Stimulated activated CD4-positive, alpha-beta T cell treated with anti-CD3 and anti-CD28 coated beads, Interleukin-15, amount 100 ng/mL, for 24 hours (primary cell): ENCODE measurements around the gene NOTCH3.
A peak's percentile ranks its signal among the peaks of the same experiment; 100 is the strongest.

Experiments
- DNase-seq: peaks from one replicate; pipeline ENCODE4 v3.0.0-alpha.2; 2020

NOTCH3 gene

DNA sequence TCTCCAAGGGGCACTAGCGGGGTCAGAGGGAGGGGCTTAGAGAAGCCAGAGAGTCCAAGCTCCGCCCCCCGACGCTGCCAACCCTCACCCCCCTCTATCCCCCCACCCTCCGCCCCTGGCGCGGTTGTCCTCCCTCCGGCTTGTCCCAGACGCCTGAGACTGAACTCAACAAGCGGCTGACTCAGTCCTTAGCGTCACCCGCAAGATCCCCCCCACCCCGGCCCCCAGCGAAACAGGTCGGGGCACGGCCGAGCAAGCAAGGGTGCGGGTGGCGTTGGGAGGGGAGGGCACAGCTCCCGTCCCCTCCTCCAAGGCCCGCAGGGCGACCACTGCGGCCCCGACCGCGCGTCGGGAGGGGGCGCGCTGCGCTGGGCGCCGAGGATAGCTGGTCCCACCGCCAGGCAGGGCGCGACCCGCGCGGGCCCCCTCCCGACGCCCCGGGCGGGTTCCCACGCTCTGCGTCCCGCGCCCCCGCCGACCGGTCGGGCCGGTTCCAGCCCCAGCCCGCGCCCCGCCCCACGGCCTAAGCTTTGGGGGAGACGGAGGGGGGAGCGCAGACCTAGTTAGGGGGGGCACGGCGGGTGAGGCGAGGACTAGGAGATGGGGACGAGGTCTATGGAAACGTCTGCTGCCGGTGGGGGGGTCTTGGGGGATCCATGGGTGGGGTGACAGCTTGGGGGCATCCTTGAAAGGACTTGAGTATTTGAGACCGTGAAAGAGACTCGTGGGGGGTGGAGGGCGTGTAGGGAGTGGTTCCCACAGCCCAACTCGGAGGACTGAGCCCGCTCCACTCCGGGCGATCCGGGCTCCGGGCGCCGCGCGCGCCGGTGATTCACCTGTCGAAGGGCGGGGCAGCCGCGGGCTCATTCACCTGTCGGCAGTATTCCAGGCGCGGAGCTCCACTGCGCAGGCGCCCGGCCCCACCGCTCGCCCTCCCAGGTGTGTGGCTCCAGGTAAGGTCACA, 5.1 kb downstream of the NOTCH3 start:
- peak; percentile 26 for DNase-seq

DNA sequence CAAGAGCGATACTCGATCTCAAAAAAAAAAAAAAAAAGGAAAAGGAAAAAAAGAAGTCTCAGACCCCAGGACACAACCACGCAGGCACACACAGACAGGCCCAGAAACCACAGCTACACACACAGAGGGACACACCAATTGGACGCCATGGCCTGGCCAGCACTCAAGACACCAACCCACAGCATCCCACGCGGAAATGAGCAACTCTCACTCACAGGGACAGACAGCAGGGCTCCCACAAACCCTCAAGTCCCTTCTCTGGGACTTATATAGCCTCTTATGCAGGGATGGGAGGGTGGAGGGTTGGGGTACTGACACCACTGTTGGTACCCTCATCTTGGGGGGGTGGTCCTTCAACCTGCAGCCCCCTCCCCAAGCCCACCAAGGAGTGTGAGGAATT, 5.9 kb downstream of the NOTCH3 start:
- DNase-seq: no peak

DNA sequence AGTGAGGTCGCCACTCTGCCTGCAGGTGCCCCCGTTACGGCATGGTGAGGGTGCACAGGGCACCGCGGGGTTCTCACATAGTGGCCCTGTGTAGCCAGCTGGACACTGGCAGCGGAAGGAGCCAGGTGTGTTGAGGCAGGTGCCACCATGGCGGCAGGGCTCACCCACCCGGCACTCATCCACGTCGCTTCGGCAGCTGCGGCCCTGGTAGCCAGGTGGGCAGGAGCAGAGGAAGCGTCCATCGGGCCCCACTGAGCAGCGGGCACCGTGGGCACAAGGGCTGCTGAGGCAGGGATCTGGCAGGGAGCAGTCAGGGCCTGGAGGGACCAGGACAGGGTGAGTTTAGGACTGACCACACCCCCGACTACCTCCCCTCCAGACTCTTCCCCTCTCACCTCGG, 8.8 kb downstream of the NOTCH3 start:
- DNase-seq: no peak

DNA sequence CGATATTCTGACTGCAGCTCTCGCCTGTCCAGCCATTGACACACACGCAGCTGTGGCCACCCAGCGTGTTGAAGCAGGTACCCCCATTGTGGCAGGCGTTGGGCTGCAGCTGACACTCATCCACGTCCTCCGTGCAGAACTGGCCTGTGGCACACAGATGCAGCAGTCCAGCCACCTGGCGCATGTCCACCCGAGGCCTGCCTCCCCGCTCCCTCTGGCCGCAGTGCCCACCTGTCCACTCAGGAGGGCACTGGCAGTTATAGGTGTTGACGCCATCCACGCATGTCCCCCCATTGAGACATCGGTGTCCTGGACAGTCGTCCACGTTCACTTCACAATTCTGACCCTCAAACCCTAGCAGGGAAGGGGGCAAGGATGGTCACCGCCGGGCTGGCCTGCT, 9.3 kb downstream of the NOTCH3 start:
- DNase-seq: no peak

DNA sequence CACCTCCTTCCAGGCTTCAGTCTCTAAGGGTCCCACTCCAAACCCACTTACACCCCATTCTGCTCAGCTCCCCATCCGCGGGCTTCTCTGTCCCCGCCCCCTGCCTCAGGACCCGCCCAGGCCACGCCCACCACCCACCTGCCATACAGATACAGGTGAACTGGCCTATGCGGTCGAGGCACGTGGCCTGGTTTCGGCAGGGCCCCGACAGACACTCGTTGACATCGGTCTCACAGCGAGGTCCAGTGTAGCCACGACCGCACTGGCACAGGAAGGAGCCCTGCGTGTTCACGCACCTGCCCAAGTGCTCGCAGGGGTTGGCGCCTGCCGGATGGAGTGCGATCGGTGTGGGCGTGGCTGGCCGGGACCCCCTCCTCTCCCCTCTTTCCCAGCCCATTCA, 11.9 kb downstream of the NOTCH3 start:
- DNase-seq: no peak

DNA sequence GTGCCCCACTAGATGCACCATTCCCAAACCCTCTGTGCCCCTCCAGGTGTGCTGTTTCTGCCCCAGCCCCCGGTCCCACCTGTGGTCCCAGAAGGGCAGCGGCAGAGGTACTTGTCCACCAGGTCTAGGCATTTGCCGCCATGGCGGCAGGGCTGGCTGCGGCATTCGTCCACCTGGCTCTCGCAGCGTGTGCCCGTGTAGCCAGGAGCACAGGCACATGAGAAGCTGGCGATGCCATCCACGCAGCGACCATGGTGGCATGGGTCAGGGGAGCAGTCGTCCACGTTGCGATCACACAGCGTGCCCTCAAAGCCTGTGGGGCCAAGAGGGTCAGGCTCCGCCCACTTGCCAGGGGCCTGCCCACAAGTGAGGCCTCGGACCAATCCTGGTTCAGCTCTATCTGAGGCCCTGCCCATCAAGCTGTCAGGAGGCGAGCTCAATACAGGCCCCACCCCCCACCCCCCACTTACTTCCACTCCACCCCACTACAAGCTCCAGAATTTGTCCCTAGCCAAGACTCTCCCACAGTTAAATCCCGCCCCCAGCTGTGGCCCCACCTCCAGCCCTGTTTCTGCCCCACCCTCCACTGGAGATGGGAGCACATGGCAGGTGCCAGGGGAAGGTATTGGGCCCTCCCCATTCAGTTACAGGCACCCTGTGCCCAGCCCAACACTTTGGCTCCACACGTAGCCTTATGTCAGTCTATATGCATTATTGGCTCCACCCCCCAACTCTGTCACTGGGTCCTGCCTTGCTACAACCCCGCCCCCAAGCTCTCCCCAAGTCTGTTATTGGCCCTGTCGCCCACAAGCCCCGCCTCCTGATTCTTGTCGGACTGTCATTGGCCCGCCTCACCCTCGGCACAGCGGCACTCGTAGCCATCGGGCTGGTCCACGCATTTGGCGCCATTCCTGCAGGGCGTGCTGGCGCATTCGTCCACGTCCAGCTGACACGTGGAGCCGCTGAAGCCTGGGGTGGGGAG, 13.5 kb downstream of the NOTCH3 start:
- peak; percentile 18 for DNase-seq

DNA sequence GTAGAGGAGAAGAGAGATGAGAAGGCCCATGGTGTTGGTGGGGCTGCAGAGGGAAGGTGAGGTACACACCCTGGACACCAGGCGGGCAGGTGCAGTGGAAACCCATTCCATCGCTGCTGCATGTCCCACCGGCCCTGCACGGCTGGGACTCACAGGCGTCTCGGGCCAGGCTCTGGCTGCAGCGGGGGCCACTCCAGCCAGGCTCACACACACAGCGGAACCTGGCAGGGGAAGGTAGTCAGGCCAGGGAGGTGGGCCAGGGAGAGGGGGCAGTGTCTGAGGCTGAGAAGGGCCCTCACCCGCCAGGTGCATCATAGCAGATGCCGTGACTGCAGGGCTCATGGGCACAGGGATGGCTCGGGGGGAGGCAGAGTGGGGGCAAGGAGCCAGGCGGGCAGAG, 15.6 kb downstream of the NOTCH3 start:
- DNase-seq: no peak

DNA sequence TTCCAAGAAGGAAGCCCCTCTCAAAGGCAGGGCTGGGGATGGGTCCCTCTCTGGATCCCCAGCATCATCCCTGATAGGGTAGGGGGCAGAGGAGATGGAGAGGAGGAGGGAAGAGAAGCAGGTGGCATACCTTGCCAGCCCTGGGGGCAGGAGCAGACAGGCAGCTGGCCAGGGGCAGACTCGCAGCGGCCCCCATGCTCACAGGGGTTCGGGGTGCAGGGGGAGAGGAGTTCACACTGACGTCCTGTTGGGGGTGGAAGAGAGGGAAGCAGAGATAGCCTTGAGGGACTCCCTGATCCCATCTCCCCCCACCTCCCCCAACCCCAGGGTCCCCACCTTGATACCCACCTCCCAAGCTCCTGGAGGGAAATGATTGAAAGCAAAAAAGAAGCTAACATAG, 16.0 kb downstream of the NOTCH3 start:
- DNase-seq: no peak

DNA sequence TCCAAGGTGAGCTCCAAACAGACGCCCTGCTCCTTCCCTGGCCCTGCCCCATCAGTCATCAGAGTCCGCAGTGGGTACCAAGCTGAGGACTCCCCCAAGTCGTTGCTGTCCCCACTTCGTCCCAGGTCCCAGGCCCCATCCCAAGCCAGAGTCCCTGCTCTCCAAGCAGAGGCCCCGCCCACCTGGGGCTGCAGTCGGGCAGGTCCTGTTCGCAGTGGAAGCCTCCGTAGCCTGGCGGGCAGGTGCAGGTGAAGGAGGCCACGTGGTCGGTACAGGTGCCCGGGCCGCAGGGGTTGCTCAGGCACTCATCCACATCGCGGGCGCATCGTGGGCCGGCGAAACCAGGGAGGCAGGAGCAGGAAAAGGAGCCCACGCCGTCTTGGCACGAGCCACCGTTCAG, 19.4 kb downstream of the NOTCH3 start:
- DNase-seq: no peak

DNA sequence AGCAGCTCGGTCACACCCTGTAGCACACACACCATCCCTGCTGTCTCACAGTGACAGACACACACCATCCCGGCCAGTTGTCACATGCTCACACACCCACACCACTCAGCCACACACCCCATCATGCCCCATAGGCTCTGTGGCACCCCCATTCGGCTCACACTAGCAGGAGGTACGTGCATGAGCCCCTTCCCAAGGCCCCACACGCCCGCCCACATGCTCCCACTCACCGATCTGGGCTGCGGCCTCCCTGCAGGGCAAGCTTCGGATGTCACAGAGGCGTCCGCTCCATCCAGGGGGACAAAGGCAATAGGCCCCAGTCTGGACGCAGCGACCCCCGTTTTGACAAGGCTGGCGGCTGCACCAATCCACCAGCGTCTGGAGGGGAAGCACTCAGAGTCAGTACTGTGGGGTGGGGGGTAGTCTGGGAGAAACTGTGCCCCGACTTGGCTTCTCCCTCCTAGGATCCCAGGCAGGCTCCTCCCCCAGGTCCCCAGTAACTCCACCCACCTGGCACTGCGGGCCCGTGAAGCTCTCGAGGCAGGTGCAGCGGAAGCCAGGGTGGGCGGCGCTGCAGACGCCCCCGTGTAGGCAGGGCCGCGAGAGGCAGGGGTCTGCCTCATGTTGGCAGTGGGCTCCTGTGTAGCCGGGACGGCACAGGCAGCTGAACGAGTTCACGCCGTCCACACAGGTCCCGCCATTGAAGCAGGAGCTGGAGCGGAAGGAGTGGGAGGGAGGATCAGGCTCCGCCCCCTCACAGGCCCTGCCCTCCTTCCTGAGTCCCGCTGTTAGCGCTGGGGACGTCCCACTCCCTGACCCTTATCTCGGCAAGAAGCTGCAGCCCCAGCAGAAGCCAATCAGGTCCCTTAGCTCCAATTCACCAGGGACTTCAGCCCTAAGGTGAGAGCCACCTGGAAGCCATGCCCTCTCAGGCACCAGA, 20.1 kb downstream of the NOTCH3 start:
- DNase-seq: no peak

DNA sequence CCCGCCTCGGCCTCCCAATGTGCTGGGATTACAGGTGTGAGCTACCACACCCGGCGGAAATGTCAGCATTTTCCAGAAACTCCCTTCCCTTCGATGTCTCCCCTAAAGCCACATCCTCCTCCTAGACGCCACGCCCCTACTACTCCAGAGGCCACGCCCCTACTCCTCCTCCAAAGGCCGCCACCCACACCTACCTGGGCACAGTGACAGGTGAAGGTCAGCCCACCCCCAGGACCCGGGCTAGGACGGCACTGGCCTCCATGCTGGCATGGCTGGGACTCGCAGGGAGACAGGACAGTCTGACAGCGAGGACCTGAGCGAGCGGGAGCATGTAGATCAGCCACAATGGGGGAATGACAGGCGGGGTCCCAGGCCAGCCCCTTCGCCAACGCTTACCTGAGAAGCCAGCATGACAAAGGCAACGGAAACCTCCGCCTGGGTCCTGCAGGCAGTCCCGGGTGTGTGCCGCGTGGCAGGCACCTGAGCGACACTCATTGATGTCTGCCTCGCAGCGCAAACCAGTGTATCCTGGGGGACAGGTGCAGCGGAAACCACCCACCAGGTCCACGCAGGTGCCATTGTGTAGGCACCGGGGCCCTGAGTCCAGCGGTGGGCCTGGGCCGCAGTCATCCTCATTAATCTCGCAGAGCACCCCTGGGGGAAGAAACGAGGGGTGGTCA, 22.0 kb downstream of the NOTCH3 start:
- no peak for DNase-seq

DNA sequence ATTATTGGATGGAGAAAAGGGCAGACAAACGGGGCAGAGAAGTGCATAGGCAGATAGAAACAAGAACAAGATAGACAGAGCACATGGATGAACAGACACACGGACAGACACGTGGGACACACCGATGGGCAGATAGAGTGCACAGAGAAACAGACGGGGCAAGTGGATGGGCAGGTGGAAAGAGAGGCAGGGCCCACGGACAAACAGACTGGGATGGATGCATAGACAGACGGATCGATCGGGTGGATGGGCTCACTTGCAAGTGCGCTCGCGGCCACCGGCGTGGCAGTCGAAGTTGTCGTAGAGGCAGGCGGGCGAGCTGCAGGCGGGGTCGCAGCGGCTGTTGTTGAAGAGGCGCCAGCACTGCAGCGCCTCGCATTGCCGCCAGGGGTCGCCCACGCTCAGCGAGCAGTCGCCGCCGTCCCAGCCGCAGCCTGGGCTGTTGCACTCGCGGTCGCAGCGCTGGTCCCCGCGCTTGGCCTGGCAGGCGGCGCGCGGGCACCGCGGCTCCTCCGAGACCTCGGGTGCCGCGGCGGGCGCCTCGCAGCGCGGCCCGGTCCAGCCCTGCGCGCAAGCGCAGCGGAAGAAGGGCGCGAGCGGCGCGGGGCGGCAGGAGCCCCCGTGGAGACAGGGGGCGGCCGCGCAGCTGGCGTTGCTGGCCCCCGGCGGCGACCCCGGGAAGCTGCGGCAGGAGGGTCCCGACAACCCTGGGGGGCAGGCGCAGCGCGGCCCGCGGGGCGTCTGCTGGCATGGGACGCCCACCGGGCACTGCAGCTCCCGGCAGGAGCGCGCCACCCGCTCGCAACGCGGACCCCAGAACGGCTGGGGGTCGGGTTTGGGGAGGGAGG, 23.3 kb downstream of the NOTCH3 start:
- peak; percentile 90 for DNase-seq

DNA sequence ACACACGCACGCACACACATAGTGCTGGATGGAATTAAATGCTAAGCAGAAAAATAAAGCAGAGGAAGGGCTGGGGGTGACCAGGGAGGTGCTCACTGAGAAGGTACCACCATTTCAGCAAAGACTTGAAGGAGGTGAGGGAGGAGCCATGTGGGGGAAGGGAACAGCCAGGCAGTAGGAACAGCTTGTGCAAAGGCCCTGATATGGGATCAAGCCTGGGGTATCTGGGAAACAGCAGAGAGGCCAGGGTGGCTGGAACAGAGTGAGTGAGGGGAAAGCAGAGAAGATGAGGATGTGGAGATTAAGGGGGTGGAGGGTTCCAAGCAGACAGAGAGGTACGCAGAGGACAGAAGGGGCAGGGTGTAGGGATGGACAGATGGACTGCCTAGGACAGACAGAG, 25.2 kb downstream of the NOTCH3 start:
- no peak for DNase-seq

DNA sequence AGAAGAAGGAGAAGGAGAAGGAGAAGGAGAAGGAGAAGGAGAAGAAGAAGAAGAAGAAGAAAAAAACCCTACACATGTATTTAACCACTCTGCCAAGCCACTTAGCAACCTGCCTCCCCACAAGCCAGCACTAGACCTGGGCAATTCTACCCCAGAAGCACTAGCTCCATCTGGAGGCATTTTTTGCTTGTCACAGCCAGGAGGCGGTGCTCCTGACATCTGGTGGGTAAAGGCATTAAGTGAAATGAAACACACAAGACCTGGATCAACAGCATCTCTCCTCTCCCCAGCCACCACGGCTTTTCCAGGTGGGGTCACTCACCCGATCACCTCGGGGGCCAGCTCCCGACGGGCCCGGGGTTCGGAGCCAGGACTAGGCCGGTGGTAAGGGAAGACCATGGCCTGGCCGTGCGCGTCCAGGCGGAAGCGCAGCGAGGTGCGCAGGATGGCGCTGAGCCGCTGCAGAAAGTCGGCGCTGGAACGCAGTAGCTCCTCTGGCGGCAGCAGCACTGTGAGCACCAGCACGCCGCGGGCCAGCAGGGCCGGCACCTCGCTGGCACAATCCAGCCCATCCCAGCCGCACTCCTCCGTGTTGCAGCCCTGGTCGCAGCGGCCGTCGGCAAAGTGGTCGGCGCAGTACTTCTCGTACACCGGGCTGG, 26.9 kb downstream of the NOTCH3 start:
- DNase-seq: no peak

DNA sequence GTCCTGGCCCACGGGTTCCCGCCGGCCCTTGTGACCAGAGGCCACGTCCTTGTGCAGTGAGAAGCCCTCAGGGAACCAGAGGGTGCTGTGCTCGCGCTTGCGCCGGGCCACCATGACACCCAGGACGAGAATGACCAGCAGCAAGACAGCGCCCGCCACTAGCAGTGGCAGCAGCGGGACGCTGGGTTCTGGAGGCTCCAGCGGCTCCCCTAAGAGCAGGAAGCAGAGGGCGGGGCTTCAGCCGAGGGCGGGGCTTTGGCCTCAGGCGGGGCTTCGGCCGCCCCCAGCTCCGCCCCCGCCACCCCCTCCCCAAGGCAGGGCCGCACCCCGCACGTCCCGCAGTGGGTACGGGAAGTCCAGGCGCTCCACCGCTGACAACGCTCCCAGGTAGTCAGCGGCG, 30.4 kb downstream of the NOTCH3 start:
- no peak for DNase-seq

DNA sequence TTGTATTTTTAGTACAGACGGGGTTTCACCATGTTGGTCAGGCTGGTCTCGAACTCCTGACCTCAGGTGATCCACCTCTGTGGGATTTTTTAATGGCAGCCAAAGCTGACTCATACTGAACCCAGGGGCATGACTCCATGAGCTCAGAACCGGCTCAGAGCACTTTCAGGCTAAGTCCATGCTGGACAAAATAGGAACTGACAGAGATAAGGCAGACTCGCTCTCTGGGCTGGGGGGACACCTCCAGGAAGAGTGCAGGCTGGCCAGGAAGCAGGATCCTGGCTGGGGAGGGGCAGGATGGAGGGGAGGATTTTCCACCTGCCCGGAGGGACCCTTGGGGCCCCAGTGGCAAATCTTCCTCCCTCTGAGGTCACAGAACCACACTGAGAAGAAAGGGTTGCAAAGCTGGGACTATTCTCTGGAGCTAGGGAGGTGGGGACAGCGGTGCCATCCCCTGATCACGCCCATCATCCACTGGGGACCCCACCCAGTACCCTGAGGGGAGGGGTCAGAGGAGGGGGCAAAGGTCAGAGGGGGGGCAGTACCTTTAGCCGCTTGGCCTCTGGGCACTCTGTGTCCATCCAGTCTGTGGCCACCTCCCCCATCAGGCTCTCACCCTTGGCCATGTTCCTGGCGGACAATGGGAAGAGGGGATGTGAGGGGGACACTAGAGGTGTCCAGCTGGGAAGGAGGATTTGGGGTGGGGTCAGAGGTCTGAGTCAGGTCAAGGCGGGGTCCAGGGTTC, 31.1 kb downstream of the NOTCH3 start:
- DNase-seq: no peak

DNA sequence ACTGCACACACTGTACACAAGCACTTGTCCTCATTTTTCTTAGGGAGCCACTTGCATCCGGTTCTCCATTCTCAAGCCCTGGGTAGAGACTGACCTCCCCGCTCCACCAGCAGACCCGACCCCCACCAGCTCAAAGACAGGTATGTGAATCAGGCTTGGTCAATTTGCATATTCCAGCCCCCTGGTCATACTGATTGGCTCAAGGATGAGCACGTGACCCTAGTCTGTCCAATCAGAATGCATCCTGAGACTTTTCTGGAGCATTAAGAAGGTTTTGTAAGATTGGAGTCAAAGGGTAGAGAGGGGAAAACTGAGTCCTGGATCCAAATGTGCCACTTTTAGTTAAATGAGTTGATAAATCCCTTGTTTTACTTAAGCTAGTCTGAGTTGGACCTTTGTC, 34.1 kb downstream of the NOTCH3 start:
- DNase-seq: no peak

DNA sequence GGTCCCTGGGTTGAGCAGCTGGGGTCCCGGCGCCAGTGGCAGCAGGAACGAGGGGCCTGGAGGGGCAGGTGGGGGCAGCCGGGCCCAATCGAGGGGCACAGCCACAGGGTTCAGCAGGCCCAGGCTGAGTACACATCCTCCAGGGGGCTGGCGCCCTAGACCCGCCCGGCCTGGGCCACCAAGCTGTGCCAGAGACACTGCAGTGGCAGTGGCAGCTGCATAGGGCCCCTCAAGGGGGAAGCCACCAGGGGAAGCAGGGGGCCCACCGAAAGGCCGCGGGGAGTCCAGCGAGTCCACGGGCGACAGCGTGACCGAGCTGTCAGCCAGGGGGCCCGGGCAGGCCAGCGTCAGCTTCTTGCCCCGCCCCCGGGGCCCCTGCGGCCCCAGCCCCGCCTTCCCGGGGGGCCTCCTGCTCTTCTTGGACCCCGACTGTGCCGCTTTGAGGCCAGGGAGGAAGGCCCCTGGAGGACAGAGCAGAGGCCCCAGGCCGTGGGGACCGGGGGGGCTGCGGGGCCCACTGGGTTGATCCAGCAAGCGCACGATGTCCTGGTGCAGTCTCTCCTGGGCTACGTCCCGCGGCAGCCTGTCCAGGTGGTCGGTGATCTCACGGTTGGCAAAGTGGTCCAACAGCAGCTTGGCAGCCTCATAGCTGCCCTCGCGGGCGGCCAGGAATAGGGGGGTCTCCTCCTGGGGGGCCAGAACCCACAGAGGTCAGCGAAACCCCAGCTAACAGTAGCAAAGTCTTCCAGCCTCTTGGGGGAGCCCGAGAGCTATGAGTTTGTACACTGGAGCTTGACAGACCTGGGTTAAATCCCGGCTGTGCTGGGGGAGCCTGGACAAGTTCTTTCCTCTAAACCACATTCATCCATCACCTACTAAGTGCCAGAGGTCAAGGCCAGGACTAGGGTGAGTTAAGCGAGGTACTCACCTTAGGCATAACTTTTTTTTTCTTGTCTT, 39.5 kb downstream of the NOTCH3 start:
- peak; percentile 25 for DNase-seq
